Upper lobe of right lung (tissue), 1 donor: ENCODE results near the gene PNRC2. TPM values are rescaled to one million over a fixed set of nuclear protein-coding genes. Genes with fewer than 3 reads are reported as not detected.
A peak's percentile ranks its signal among the peaks of the same experiment; 100 is the strongest.

Experiments used
- ATAC-seq: fragments of 200-7000 bp; cut with Tn5 transposase; one replicate; pipeline ENCODE4 v1.9.1; 2020; ENCODE audit warnings: mild to moderate bottlenecking, moderate library complexity
- DNase-seq: peaks from one replicate; pipeline ENCODE4 v3.0.0-alpha.2; 2020
- H3K27ac ChIP-seq: fragments of 200-600 bp; one replicate; pipeline ENCODE4 v1.8.0; 2022
- H3K27me3 ChIP-seq: fragments of 200-600 bp; one replicate; pipeline ENCODE4 v1.8.0; 2022; ENCODE audit warnings: mild to moderate bottlenecking
- H3K36me3 ChIP-seq: fragments of 200-600 bp; one replicate; pipeline ENCODE4 v1.8.0; 2022
- H3K4me1 ChIP-seq: fragments of 200-600 bp; one replicate; pipeline ENCODE4 v1.8.0; 2022
- H3K4me3 ChIP-seq: fragments of 200-600 bp; one replicate; pipeline ENCODE4 v1.8.0; 2022; ENCODE audit warnings: mild to moderate bottlenecking
- H3K9me3 ChIP-seq: fragments of 200-600 bp; one replicate; pipeline ENCODE4 v1.8.0; 2022
- CTCF ChIP-seq: fragments of 200-600 bp; IDR thresholded peaks from one replicate; pipeline ENCODE4 v1.8.0; 2022; ENCODE audit warnings: antibody characterized with exemption
- intact Hi-C: fragments of 100-400 bp; cut with DNase I; formaldehyde crosslinking; loops from one replicate; pipeline ENCODE4 v1.11.0; 2022
- total RNA-seq: library from RNA; stranded (reverse); fragmentation: NEBNext Ultra II Directional; extraction: Animal tissue kit (Norgen Biotek cat#: 25700); gene quantifications from one replicate; pipeline ENCODE4 v1.2.1, GENCODE V29; 2021
- donor health status: DM: no; HTN: yes; CAD: no; lungs with severe emphysema.

The PNRC2 gene
- total RNA-seq, 1 donor from 2014 or later: 119 TPM

- Histone ChIP-seq H3K4me3 (no peak overlapping the region), H3K27me3 (no peaks in the 10 kb centered on the region), H3K4me1 (peaks cover 11% of the 10 kb centered on the region), H3K36me3 (no peaks in the 10 kb centered on the region), H3K27ac (no peak overlapping the region), H3K9me3 (no peaks in the 10 kb centered on the region)
- DNase-seq: no peak
- intact Hi-C loops: no loop called here
- TF ChIP-seq CTCF: no peak
- ATAC-seq: no peak
These were observed 35.0 kb upstream of the PNRC2 start for GRCh38 chr1:23924601-23925000.

- ATAC-seq (no peak), DNase-seq (no peak)
- H3K27me3 ChIP-seq: no peaks in the 10 kb centered on the region
- intact Hi-C loops: no loop called here
- H3K27ac ChIP-seq: no peak overlapping the region
- H3K4me3 ChIP-seq: no peak overlapping the region
- no peaks in the 10 kb centered on the region for H3K9me3 ChIP-seq
- TF ChIP-seq CTCF: no peak
- H3K36me3 ChIP-seq: no peaks in the 10 kb centered on the region
- H3K4me1 ChIP-seq: peaks cover 4% of the 10 kb centered on the region
These were observed 34.3 kb upstream of the PNRC2 start for GRCh38 chr1:23925279-23925678.

GRCh38 chr1:23927097-23927496, 32.5 kb upstream of the PNRC2 start:
- DNase-seq (no peak), ATAC-seq (no peak)
- Histone ChIP-seq H3K36me3 (no peaks in the 10 kb centered on the region), H3K9me3 (no peaks in the 10 kb centered on the region), H3K27me3 (no peaks in the 10 kb centered on the region), H3K4me1 (no peaks in the 10 kb centered on the region), H3K4me3 (no peak overlapping the region), H3K27ac (no peak overlapping the region)
- intact Hi-C loops: no loop called here
- TF ChIP-seq CTCF: no peak

- no peak for TF ChIP-seq CTCF
- intact Hi-C loops: no loop called here
- DNase-seq: no peak
These were observed 30.8 kb upstream of the PNRC2 start for GRCh38 chr1:23928789-23929188.

GRCh38 chr1:23930270-23930669, 29.4 kb upstream of the PNRC2 start:
- H3K36me3 ChIP-seq: no peaks in the 10 kb centered on the region
- ATAC-seq (no peak), DNase-seq (no peak)
- H3K4me1 ChIP-seq: no peaks in the 10 kb centered on the region
- TF ChIP-seq CTCF: no peak
- no peaks in the 10 kb centered on the region for H3K9me3 ChIP-seq
- H3K4me3 ChIP-seq: no peak overlapping the region
- intact Hi-C loops: no loop called here
- H3K27ac ChIP-seq: no peak overlapping the region
- no peaks in the 10 kb centered on the region for H3K27me3 ChIP-seq

More at GRCh38 chr1:23928789-23929188, 30.8 kb upstream of the PNRC2 start:
- H3K4me1 ChIP-seq: no peaks in the 10 kb centered on the region
- no peak overlapping the region for H3K27ac ChIP-seq
- H3K27me3 ChIP-seq: no peaks in the 10 kb centered on the region
- no peak overlapping the region for H3K4me3 ChIP-seq
- ATAC-seq: no peak
- no peaks in the 10 kb centered on the region for H3K9me3 ChIP-seq
- H3K36me3 ChIP-seq: no peaks in the 10 kb centered on the region

- Histone ChIP-seq H3K27me3 (no peaks in the 10 kb centered on the region), H3K9me3 (no peaks in the 10 kb centered on the region), H3K4me1 (no peaks in the 10 kb centered on the region), H3K4me3 (no peak overlapping the region), H3K27ac (peak overlapping the region; percentile 51), H3K36me3 (no peaks in the 10 kb centered on the region)
- DNase-seq (peak; percentile 80), ATAC-seq (peak; percentile 53)
- intact Hi-C loops: no loop called here
- no peak for TF ChIP-seq CTCF
These were observed 28.7 kb upstream of the PNRC2 start for GRCh38 chr1:23930861-23931490.
